Right lobe of liver (tissue), 6 donors: ENCODE measurements around the gene ZAR1. TPM values are rescaled to one million over a fixed set of nuclear protein-coding genes. Genes with fewer than 3 reads are reported as not detected.

Experiments
- ATAC-seq, 4 donors: fragments of 200-7000 bp; cut with Tn5 transposase; one replicate each; pipeline ENCODE4 v1.9.1; 2020; ENCODE audit warnings: mild to moderate bottlenecking in 4 of 4, moderate library complexity in 4 of 4
- DNase-seq, 3 donors: peaks; one replicate each; pipeline ENCODE4 v3.0.0-alpha.2; 2020
- H3K27ac ChIP-seq, 3 donors: fragments of 200-600 bp; one replicate each; pipeline ENCODE4 v1.8.0; 2022
- H3K27me3 ChIP-seq, 2 donors: fragments of 200-600 bp; one replicate each; pipeline ENCODE4 v1.8.0; 2022
- H3K36me3 ChIP-seq, 4 donors: fragments of 200-600 bp; sonication (generic) in 1 of 4; one replicate each; pipeline versions ENCODE4 v1.5.1 to v1.8.0; 2017 to 2022; ENCODE audit warnings: control low read depth in 1 of 4
- H3K4me1 ChIP-seq, 4 donors: fragments of 200-600 bp; sonication (generic) in 1 of 4; one replicate each; pipeline versions ENCODE4 v1.5.1 to v1.8.0; 2017 to 2022; ENCODE audit warnings: control low read depth in 1 of 4
- H3K4me3 ChIP-seq, 3 donors: fragments of 200-600 bp; one replicate each; pipeline ENCODE4 v1.8.0; 2022
- H3K9me3 ChIP-seq, 4 donors: fragments of 200-600 bp; sonication (generic) in 1 of 4; one replicate each; pipeline versions ENCODE4 v1.5.1 to v1.8.0; 2017 to 2022; ENCODE audit warnings: control low read depth in 1 of 4
- CTCF ChIP-seq, 4 donors: fragments of 200-600 bp in 3 of 4; fragments of 450-650 bp in 1 of 4; IDR thresholded peaks; one replicate each; pipeline versions ENCODE4 v1.5.1 to v1.8.0; 2016 to 2022; ENCODE audit warnings: antibody characterized with exemption in 4 of 4, mild to moderate bottlenecking in 2 of 4
- POLR2A ChIP-seq: fragments of 450-650 bp; IDR thresholded peaks from one replicate; pipeline ENCODE4 v1.6.1; 2017; ENCODE audit warnings: antibody characterized with exemption, mild to moderate bottlenecking
- WGBS: methylation state at CpG from one replicate; pipeline ENCODE4 v1.1.6; 2018; ENCODE audit warnings: low coverage, low lambda C conversion rate; ENCODE audit not compliant: insufficient coverage; ENCODE audit errors: missing lambda C conversion rate; 5-methylcytosine and 5-hydroxymethylcytosine counted together
- intact Hi-C, 2 donors: fragments of 100-400 bp; cut with DNase I; formaldehyde crosslinking; loops; one replicate each; pipeline versions ENCODE4 v1.11.2 to v1.14.1; 2022
- total RNA-seq, 6 experiments: library from RNA; depleted of rRNA in 2 of 6; stranded (reverse); fragments of >200 nt in 2 of 6; fragmentation: NEBNext Ultra II Directional in 3 of 6; extraction: Animal tissue kit (Norgen Biotek cat#: 25700) in 3 of 6; gene quantifications; one replicate each; pipeline versions ENCODE4 v1.1.0 to v1.2.4, GENCODE V29; 2016 to 2023
- donor health status: DM: no; HTN: yes; CAD: no.
- donor health status: DM: no; HTN: no; CAD: no.
- donor health status: DM: no; HTN: no; CAD: no.
- donor health status: DM: no; HTN: yes; CAD: no.
- donor health status: DM: no; HTN: yes; CAD: no.

Gene ZAR1
- total RNA-seq, 6 experiments from 2014 or later = not detected

GRCh38 chr4:48475770-48476169 lies 14.3 kb upstream of the ZAR1 start:
- no peak overlapping the region for H3K27ac ChIP-seq
- DNase-seq (no peak), ATAC-seq (no peak)
- H3K4me1 ChIP-seq = no peaks in the 10 kb centered on the region
- H3K27me3 ChIP-seq = no peaks in the 10 kb centered on the region
- no peak overlapping the region for H3K4me3 ChIP-seq
- 79% methylated on average over 3 of the region's 6 CpGs for WGBS
- no peak for TF ChIP-seq CTCF (IDR thresholded peaks at IDR 0.05)
- TF ChIP-seq POLR2A = no peak
- no peaks in the 10 kb centered on the region for H3K36me3 ChIP-seq
- no peaks in the 10 kb centered on the region for H3K9me3 ChIP-seq
- intact Hi-C loops = no loop called here

GRCh38 chr4:48478273-48478672 lies 11.8 kb upstream of the ZAR1 start:
- no peak for TF ChIP-seq POLR2A
- TF ChIP-seq CTCF (IDR thresholded peaks at IDR 0.05) = no peak
- Histone ChIP-seq H3K4me1 (no peaks in the 10 kb centered on the region), H3K36me3 (no peaks in the 10 kb centered on the region), H3K27ac (no peak overlapping the region), H3K27me3 (peaks cover 0 to 7% of the 10 kb centered on the region in 2 donors), H3K9me3 (no peaks in the 10 kb centered on the region), H3K4me3 (no peak overlapping the region)
- ATAC-seq = no peak
- WGBS = 77% methylated on average over 2 of the region's 2 CpGs
- intact Hi-C loops = no loop called here
- DNase-seq = no peak

GRCh38 chr4:48481581-48481980 lies 8.5 kb upstream of the ZAR1 start:
- Histone ChIP-seq H3K36me3 (no peaks in the 10 kb centered on the region), H3K27me3 (peaks cover 6 to 14% of the 10 kb centered on the region in 2 donors), H3K4me3 (no peak overlapping the region), H3K4me1 (no peaks in the 10 kb centered on the region), H3K27ac (no peak overlapping the region), H3K9me3 (no peaks in the 10 kb centered on the region)
- ATAC-seq (no peak), DNase-seq (no peak)
- TF ChIP-seq CTCF (IDR thresholded peaks at IDR 0.05) (no peak), POLR2A (no peak)
- WGBS = 71% methylated on average over 1 of the region's 1 CpG
- intact Hi-C loops = no loop called here

GRCh38 chr4:48483006-48483776 lies 6.9 kb upstream of the ZAR1 start, which contains the start of gene SLC10A4:
Gene SLC10A4, plus strand, starts transcription at chr4:48483343. Its CDS starts 219 bp downstream, at chr4:48483562.
- Histone ChIP-seq H3K4me3 (peak within 1 kb of the TSS in 1 of 3 donors; percentile 19), H3K9me3 (no peaks in the 10 kb centered on the region), H3K27me3 (peaks cover 6 to 14% of the 10 kb centered on the region in 2 donors), H3K4me1 (no peaks in the 10 kb centered on the region), H3K36me3 (no peaks in the 10 kb centered on the region), H3K27ac (no peak within 1 kb of the TSS)
- TF ChIP-seq POLR2A = no peak
- no peak for TF ChIP-seq CTCF (IDR thresholded peaks at IDR 0.05)
- WGBS = 12% methylated on average over 6 of the region's 85 CpGs
- DNase-seq (no peak), ATAC-seq (peak in 2 of 4 donors; percentile 13 to 21)
- intact Hi-C loops = no loop called here
